ENCODE measurements around the gene TLR10.
"Not testable (repeated sequence)": the region's sequence is repeated elsewhere in the genome, so short reads cannot be mapped to it uniquely, and the experiment has no call there.

Gene TLR10

DNA sequence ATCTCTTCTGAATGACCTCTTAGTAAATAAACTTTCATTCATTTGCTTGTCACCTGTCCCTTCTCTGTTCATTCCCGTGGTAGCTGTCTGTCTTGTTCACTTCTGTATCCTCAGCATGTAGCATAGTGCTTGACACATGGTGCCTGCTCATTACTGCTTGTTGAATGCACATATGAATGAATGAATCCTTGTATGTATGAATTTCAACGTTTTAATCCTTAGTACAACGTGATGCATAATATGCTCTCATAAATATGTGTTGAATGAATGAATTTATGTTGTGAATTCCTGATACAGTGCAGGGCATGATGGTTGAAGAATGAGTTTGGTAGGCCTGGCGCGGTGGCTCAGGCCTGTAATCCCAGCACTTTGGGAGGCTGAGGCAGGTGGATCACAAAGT is 3.0 kb downstream of the TLR10 start:
- H3K9ac ChIP-seq (ENCODE audit: low read depth, low read length): no peak overlapping the region
- H3K4me1 ChIP-seq (ENCODE audit: insufficient read depth, low read length): no peaks in the 10 kb centered on the region
- no peaks in the 10 kb centered on the region for H3K9me3 ChIP-seq (ENCODE audit: insufficient read depth, low read depth, low read length)
- H3K27me3 ChIP-seq (ENCODE audit: insufficient read depth, low read length): no peaks in the 10 kb centered on the region
- no peaks in the 10 kb centered on the region for H3K36me3 ChIP-seq (ENCODE audit: insufficient read depth, low read depth, low read length)
- no peak overlapping the region for H3K4me3 ChIP-seq (ENCODE audit: low read length)
- no peak overlapping the region for H3K27ac ChIP-seq (ENCODE audit: low read length)

DNA sequence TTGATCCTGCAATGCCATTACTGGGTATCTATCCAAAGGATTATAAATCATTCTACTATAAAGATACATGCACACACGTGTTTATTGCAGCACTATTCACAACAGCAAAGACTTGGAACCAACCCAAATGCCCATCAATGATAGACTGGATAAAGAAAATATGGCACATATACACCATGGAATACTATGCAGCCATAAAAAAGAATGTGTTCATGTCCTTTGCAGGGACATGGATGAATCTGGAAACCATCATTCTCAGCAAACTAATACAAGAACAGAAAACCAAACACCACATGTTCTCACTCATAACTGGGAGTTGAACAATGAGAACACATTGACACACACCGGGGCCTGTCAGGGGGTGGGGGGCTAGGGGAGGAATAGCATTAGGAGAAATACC is 4.9 kb downstream of the TLR10 start:
- H3K9me3 ChIP-seq (ENCODE audit: insufficient read depth, low read depth, low read length); H3K4me3 ChIP-seq (ENCODE audit: low read length); H3K27me3 ChIP-seq (ENCODE audit: insufficient read depth, low read length); H3K4me1 ChIP-seq (ENCODE audit: insufficient read depth, low read length); H3K27ac ChIP-seq (ENCODE audit: low read length); H3K36me3 ChIP-seq (ENCODE audit: insufficient read depth, low read depth, low read length); H3K9ac ChIP-seq (ENCODE audit: low read depth, low read length): not testable (repeated sequence)

DNA sequence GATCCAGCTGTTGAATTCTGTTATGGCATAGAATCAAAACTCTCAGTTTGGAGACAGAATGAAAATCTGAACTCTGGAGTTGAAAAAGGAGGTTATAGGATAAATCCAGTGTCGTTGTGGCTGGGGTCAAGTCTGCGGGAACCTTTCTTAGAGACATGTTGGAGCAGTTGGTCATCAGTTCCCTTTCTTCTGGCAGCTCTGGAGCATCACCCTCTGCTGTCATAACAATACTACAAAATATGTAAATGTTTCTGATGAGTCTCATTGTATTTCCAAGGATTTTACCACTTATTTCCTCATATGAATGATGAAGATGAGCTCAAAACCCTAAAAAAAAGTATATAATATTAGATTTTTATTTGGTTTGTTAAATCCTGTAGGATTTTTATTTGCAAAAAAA is 7.5 kb downstream of the TLR10 start:
- Histone ChIP-seq H3K36me3 (ENCODE audit: insufficient read depth, low read depth, low read length) (no peaks in the 10 kb centered on the region), H3K9me3 (ENCODE audit: insufficient read depth, low read depth, low read length) (no peaks in the 10 kb centered on the region), H3K27ac (ENCODE audit: low read length) (no peak overlapping the region)

DNA sequence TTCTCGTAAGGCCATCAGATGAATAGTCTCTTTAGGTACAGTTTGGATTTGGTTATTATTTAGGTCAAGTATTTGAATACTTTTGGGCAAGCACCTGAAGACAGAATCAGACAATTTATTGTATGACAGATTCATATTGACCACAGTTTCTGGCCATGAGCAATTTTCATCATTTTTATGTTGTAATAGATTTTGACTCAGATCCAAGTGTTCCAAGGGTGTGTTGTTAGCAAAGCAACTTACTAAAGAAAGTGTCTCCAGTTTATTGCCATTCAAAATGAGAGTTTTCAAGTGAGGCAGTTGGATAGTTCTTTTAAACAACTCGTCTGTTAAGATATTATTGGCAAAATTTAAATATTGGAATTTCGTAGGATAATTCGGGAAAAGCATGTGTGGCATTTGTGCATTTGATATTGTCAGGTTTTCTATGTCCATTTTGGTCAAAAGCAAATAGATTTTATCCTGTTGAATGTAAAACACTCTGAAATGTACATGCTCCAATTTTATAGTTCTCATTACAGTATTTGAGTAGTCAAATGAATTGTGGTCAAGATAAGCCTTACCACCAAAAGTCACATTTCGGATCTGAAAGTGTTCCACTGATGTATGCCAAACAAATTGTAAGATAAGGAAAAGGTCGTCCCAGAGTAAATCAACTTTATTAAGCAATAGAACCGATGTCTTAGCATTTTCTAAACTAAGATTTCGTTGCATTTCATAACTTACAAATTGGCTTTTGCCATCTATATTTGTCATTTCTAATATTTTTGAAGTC is 8.4 kb downstream of the TLR10 start:
- Histone ChIP-seq H3K9ac (ENCODE audit: low read depth, low read length) (no peak overlapping the region), H3K9me3 (ENCODE audit: insufficient read depth, low read depth, low read length) (no peaks in the 10 kb centered on the region), H3K36me3 (ENCODE audit: insufficient read depth, low read depth, low read length) (no peaks in the 10 kb centered on the region), H3K4me1 (ENCODE audit: insufficient read depth, low read length) (no peaks in the 10 kb centered on the region), H3K27ac (ENCODE audit: low read length) (no peak overlapping the region), H3K4me3 (ENCODE audit: low read length) (no peak overlapping the region), H3K27me3 (ENCODE audit: insufficient read depth, low read length) (no peaks in the 10 kb centered on the region)

More for the DNA sequence above, 7.5 kb downstream of the TLR10 start:
- H3K4me1 ChIP-seq (ENCODE audit: insufficient read depth, low read length): no peaks in the 10 kb centered on the region
- H3K9ac ChIP-seq (ENCODE audit: low read depth, low read length): no peak overlapping the region
- no peak overlapping the region for H3K4me3 ChIP-seq (ENCODE audit: low read length)
- no peaks in the 10 kb centered on the region for H3K27me3 ChIP-seq (ENCODE audit: insufficient read depth, low read length)

- H3K27ac ChIP-seq (ENCODE audit: low read length); H3K36me3 ChIP-seq (ENCODE audit: insufficient read depth, low read depth, low read length); H3K4me1 ChIP-seq (ENCODE audit: insufficient read depth, low read length); H3K9ac ChIP-seq (ENCODE audit: low read depth, low read length); H3K27me3 ChIP-seq (ENCODE audit: insufficient read depth, low read length); H3K4me3 ChIP-seq (ENCODE audit: low read length); H3K9me3 ChIP-seq (ENCODE audit: insufficient read depth, low read depth, low read length): not testable (repeated sequence)
Measured at GRCh38 chr4:38770281-38770680, 12.5 kb downstream of the TLR10 start.

DNA sequence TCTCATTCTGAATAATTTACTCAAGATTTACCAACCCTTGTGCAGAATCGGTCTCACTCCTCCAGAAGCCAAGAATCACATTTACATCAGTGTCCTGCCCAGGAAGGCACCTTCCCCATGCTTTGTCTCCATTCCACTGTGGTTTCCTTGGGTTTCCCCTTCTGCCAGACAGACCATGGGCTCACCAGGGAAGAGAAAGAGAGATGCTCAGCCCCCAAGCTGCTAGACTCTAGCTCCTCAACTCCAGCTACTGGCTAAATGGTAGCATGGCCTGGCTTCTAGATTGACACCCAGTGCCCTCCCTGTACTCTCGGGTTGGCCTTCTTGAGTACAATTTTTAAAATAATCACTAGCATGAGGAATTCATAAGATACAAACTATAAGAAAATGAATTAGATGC is 12.9 kb downstream of the TLR10 start:
- Histone ChIP-seq H3K4me3 (ENCODE audit: low read length) (no peak overlapping the region), H3K36me3 (ENCODE audit: insufficient read depth, low read depth, low read length) (no peaks in the 10 kb centered on the region), H3K9me3 (ENCODE audit: insufficient read depth, low read depth, low read length) (no peaks in the 10 kb centered on the region), H3K27ac (ENCODE audit: low read length) (no peak overlapping the region), H3K9ac (ENCODE audit: low read depth, low read length) (no peak overlapping the region), H3K27me3 (ENCODE audit: insufficient read depth, low read length) (no peaks in the 10 kb centered on the region), H3K4me1 (ENCODE audit: insufficient read depth, low read length) (no peaks in the 10 kb centered on the region)

DNA sequence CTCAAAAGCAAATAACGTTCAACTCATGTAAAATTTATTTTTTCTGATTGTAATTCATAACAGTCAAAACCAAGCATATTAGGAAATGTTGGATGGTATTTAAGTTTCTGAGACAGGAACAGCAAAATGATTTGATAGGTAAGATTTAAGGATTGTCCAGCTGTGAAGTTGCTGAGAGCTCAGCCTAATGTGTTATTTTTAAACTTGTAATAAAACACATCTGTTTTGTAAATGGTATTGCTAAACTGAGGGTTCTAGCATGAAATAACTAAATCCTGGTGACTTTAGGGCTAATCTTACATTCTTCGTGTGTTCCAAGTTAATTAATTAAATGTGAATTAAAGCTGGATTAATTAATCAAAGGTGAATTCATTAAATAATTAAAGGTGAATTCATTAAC is 13.3 kb downstream of the TLR10 start:
- Histone ChIP-seq H3K4me1 (ENCODE audit: insufficient read depth, low read length) (no peaks in the 10 kb centered on the region), H3K36me3 (ENCODE audit: insufficient read depth, low read depth, low read length) (no peaks in the 10 kb centered on the region), H3K27ac (ENCODE audit: low read length) (no peak overlapping the region), H3K9ac (ENCODE audit: low read depth, low read length) (no peak overlapping the region), H3K27me3 (ENCODE audit: insufficient read depth, low read length) (no peaks in the 10 kb centered on the region), H3K9me3 (ENCODE audit: insufficient read depth, low read depth, low read length) (no peaks in the 10 kb centered on the region), H3K4me3 (ENCODE audit: low read length) (no peak overlapping the region)

DNA sequence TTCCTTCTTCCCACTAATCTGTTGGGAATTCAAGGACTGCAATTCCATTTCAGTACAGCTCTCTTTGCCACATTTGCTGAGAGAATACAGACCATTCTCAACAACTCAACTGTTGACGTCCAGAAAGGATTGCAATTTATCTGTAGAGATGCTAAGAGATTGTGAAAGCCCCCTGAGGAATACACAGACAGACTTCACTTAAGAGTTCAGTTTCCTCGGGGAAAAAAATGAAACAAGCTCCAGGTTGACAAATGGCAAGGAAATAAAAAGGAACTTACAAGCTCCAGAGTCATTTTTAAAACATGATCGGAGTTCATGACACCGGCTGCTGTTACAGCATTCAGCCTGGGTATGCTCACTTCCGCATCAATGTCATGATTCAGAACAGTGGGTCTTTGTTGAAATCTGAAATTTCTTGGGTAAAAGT is 13.8 kb downstream of the TLR10 start:
- H3K4me1 ChIP-seq (ENCODE audit: insufficient read depth, low read length): no peaks in the 10 kb centered on the region
- H3K27me3 ChIP-seq (ENCODE audit: insufficient read depth, low read length): no peaks in the 10 kb centered on the region
- no peaks in the 10 kb centered on the region for H3K9me3 ChIP-seq (ENCODE audit: insufficient read depth, low read depth, low read length)
- H3K9ac ChIP-seq (ENCODE audit: low read depth, low read length): no peak overlapping the region
- no peak overlapping the region for H3K27ac ChIP-seq (ENCODE audit: low read length)
- no peaks in the 10 kb centered on the region for H3K36me3 ChIP-seq (ENCODE audit: insufficient read depth, low read depth, low read length)
- no peak overlapping the region for H3K4me3 ChIP-seq (ENCODE audit: low read length)

GRCh38 chr4:38766940-38767339 is 15.8 kb downstream of the TLR10 start:
- H3K9me3 ChIP-seq (ENCODE audit: insufficient read depth, low read depth, low read length); H3K4me1 ChIP-seq (ENCODE audit: insufficient read depth, low read length); H3K4me3 ChIP-seq (ENCODE audit: low read length); H3K27ac ChIP-seq (ENCODE audit: low read length); H3K36me3 ChIP-seq (ENCODE audit: insufficient read depth, low read depth, low read length); H3K27me3 ChIP-seq (ENCODE audit: insufficient read depth, low read length); H3K9ac ChIP-seq (ENCODE audit: low read depth, low read length): not testable (repeated sequence)

DNA sequence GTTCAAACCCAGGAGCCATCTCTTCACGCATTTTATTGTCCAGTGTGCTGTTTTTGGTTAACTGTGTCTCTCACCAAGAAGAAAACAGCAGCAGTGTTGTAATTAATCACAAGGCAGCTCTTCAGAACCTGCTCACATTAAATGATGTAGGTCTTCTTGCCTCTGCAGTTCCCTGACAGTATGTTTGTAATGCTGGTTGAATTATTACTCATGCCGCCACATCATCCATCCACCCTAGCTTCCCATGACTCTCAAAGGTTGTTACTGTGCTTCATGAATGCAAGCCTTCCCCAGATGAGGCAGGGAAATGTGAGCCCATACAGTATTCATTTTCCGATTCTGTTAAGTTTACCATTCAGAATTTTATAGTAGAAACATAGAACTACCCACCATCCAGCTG is 17.4 kb downstream of the TLR10 start:
- Histone ChIP-seq H3K4me3 (ENCODE audit: low read length) (no peak overlapping the region), H3K27ac (ENCODE audit: low read length) (no peak overlapping the region), H3K9ac (ENCODE audit: low read depth, low read length) (no peak overlapping the region), H3K27me3 (ENCODE audit: insufficient read depth, low read length) (no peaks in the 10 kb centered on the region), H3K4me1 (ENCODE audit: insufficient read depth, low read length) (no peaks in the 10 kb centered on the region), H3K9me3 (ENCODE audit: insufficient read depth, low read depth, low read length) (no peaks in the 10 kb centered on the region), H3K36me3 (ENCODE audit: insufficient read depth, low read depth, low read length) (no peaks in the 10 kb centered on the region)

DNA sequence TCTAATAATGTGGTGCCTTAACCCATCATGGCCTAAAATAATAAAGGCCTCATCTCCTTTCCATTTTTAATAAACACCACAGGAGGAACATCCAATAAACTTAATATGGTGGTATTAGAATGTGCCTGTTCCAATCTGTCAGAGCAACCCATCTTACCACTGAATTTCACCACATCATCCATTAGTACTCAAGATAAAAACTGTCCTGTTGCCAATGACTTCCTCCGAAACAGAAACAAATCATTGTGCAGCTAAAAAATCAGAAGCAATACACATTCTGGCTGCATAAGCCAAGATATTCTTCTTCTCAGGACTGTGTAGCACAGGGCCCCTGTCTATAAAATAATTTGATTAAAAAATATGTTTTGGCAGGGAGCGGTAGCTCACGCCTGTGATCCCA is 18.5 kb downstream of the TLR10 start:
- H3K27ac ChIP-seq (ENCODE audit: low read length): no peak overlapping the region
- no peaks in the 10 kb centered on the region for H3K4me1 ChIP-seq (ENCODE audit: insufficient read depth, low read length)
- no peak overlapping the region for H3K4me3 ChIP-seq (ENCODE audit: low read length)
- no peaks in the 10 kb centered on the region for H3K27me3 ChIP-seq (ENCODE audit: insufficient read depth, low read length)
- H3K36me3 ChIP-seq (ENCODE audit: insufficient read depth, low read depth, low read length): no peaks in the 10 kb centered on the region
- no peaks in the 10 kb centered on the region for H3K9me3 ChIP-seq (ENCODE audit: insufficient read depth, low read depth, low read length)
- no peak overlapping the region for H3K9ac ChIP-seq (ENCODE audit: low read depth, low read length)

DNA sequence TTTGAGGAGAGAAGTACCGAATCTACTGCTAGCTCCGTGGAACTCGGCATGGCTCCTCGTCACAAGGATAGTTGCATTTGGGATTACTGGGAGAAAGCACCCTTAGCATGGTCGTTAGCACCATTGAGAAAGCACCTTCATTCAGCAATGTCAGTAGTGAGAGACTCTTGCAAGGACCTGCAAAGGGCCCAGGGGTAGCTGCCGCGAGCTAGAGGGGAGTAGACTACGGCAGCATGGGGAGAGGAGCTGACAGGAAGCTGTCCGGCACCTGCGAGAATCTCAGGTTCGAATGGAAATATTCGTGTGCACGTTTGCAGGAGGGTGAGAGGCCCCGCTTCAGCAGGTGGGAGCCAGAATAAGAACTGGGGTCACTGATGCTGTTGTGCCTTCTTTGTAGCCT is 20.2 kb downstream of the TLR10 start:
- H3K9ac ChIP-seq (ENCODE audit: low read depth, low read length): no peak overlapping the region
- no peak overlapping the region for H3K27ac ChIP-seq (ENCODE audit: low read length)
- H3K36me3 ChIP-seq (ENCODE audit: insufficient read depth, low read depth, low read length): no peaks in the 10 kb centered on the region

More for the DNA sequence above, 20.2 kb downstream of the TLR10 start:
- Histone ChIP-seq H3K27me3 (ENCODE audit: insufficient read depth, low read length) (no peaks in the 10 kb centered on the region), H3K4me3 (ENCODE audit: low read length) (no peak overlapping the region), H3K9me3 (ENCODE audit: insufficient read depth, low read depth, low read length) (no peaks in the 10 kb centered on the region), H3K4me1 (ENCODE audit: insufficient read depth, low read length) (no peaks in the 10 kb centered on the region)

Measured in iPS-20b (cell line).